MG63 (cell line): ENCODE measurements around the gene LTB4R. TPM values are rescaled to one million over a fixed set of nuclear protein-coding genes. Genes with fewer than 3 reads are reported as not detected.

Experiments used
- DNase-seq: peaks from one replicate; pipeline ENCODE4 v3.0.0-alpha.2; 2020
- H3K27me3 ChIP-seq: fragments of 250-450 bp; sonication (Bioruptor Pico); 2 replicates; pipeline ENCODE4 v1.5.1; 2020; ENCODE audit warnings: mild to moderate bottlenecking, moderate library complexity
- H3K36me3 ChIP-seq: fragments of 250-450 bp; sonication (Bioruptor Pico); 2 replicates; pipeline ENCODE4 v1.5.1; 2020; ENCODE audit warnings: mild to moderate bottlenecking, moderate library complexity
- H3K4me3 ChIP-seq: fragments of 250-450 bp; sonication (Bioruptor Pico); 2 replicates; pipeline ENCODE4 v1.5.1; 2020; ENCODE audit warnings: mild to moderate bottlenecking, moderate library complexity
- H3K9me3 ChIP-seq: fragments of 250-450 bp; sonication (Bioruptor Pico); 2 replicates; pipeline ENCODE4 v1.5.1; 2020; ENCODE audit warnings: mild to moderate bottlenecking, moderate library complexity
- total RNA-seq: library from RNA; depleted of rRNA; stranded (reverse); fragments of >200 nt; shearing (Covaris generic); gene quantifications from 2 replicates; pipeline ENCODE4 v1.2.3, GENCODE V29; 2014; ENCODE audit warnings: low replicate concordance

The LTB4R gene
- total RNA-seq, 1 experiment from 2014 or later: 1.5 TPM

DNA sequence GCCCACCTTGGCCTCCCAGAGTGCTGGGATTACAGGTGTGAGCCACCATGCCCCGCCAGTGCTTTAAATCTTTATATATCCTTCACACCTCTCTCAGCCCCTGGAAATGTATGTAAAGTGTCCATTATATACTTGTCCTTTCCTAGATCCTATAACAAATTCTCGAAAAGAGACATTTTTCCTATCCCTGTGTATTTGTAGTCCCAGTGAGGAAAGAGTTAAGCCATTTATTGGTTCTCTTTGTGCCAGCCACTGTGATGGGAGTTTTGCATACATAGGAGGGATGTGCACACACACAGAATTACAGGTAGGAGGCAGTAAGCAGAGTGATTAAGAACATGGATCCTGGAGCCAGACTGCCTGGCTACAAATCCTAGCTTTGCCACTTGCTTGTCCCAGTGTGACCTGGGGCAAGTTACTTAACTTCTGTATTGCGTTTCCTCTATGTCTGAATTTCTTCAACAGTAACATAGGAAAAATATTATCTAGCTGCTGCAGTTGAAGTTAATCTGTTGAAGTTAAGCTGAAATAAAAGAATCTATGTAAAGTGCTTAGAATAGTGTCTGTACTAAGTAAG, 37.8 kb upstream of the LTB4R start:
- no peak for DNase-seq
- H3K9me3 ChIP-seq: no peaks in the 10 kb centered on the region

DNA sequence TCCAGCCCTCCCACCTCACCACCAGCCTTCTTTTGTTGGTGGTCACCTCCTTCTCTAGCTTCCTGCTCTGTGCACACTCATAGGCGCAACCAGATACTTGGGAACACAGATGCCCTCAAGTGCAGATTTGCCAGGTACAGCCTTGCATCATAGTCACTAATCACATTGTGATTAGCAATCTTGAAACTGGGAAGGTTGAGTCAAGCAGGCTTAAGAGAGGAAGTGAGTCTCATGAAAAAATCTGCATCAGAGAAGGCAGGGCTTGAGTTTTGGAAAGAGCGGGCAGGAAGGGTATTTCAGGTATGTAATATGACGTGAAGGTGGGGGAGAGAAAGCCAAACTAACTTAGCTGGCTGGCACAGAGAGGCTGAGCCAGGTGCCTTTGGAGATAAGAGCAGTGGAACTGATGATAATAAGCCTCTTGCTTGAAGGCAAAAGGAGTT, 37.2 kb upstream of the LTB4R start:
- no peaks in the 10 kb centered on the region for H3K27me3 ChIP-seq
- no peaks in the 10 kb centered on the region for H3K36me3 ChIP-seq
- no peak for DNase-seq
- no peak overlapping the region for H3K4me3 ChIP-seq
- H3K9me3 ChIP-seq: no peaks in the 10 kb centered on the region

More for the DNA sequence above, 37.8 kb upstream of the LTB4R start:
- no peaks in the 10 kb centered on the region for H3K27me3 ChIP-seq
- H3K36me3 ChIP-seq: no peaks in the 10 kb centered on the region
- no peak overlapping the region for H3K4me3 ChIP-seq

DNA sequence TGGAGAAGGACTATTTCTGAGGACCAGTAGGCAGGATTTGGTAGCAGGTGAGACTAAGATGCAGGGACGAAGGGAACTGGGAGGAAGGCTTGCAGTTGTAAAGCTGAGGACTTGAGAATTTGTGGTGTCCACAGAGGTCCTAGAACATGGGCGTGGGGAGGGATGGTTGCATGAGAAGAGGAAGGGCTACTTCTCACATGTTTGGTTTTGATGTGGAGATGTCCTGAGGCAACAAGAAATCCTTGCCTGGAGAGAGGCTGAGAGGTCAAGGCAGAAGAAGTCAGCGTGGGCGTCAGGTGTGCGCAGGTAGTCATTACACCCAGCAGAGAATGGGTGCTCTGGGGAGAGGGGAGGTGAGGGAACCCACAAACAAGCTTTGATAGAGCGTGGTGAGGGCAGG, 34.2 kb upstream of the LTB4R start:
- no peaks in the 10 kb centered on the region for H3K27me3 ChIP-seq
- DNase-seq: no peak
- H3K4me3 ChIP-seq: no peak overlapping the region
- no peaks in the 10 kb centered on the region for H3K9me3 ChIP-seq
- H3K36me3 ChIP-seq: no peaks in the 10 kb centered on the region

DNA sequence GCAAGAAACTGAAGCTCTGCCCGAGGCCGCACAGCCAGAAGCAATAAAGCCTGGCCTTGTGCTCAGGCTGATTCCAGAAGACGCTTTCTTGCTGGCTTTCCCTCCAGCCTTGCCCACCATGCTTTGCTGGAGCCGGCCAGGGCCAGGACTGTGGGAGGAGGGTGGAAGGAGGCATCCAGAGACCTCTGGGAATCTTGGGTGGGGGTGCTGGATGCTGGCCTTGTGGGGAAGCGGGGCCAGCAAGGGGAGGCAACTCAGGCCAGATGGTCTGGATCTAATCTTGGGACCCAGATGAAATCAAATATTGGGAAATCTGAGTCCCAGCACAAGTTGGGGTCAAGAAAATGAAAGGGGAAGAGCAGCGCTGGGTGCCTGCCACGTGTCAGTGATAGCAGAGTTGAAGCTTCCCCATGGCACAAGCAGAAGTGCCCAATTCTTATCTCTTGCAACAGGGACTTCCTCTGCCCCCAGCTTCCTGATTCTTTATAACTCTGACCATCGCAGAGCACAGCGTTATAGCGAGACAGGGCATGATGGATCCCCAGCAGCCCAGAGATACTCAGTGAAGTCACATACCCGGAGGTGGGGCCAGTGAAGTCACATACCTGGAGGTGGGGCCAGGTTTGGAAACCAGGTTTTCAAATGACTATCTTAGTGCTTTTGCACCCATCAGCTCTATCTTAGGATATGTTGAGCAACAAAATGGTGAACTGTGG, 33.5 kb upstream of the LTB4R start:
- no peaks in the 10 kb centered on the region for H3K9me3 ChIP-seq
- DNase-seq: no peak

DNA sequence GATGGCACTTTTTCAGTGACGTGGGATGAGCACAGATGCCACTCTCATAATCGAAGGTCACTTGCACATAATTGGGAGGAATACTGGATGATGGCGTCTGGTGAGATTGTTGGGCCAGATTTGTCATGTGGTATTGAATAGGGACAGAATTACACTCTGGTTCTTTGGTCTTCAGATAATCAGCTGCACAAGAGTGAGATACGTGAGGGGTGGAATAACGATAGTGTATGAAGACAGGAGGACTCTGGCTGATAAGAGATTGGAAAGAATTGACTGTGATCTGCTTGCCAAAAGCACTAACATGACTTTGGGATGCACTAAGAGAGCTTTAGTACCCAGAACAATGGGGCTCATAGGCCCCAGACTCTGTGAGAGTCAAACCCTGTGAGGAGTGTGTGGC, 32.9 kb upstream of the LTB4R start:
- DNase-seq: no peak

More for the DNA sequence above, 33.5 kb upstream of the LTB4R start:
- no peaks in the 10 kb centered on the region for H3K36me3 ChIP-seq
- H3K4me3 ChIP-seq: no peak overlapping the region
- H3K27me3 ChIP-seq: no peaks in the 10 kb centered on the region

DNA sequence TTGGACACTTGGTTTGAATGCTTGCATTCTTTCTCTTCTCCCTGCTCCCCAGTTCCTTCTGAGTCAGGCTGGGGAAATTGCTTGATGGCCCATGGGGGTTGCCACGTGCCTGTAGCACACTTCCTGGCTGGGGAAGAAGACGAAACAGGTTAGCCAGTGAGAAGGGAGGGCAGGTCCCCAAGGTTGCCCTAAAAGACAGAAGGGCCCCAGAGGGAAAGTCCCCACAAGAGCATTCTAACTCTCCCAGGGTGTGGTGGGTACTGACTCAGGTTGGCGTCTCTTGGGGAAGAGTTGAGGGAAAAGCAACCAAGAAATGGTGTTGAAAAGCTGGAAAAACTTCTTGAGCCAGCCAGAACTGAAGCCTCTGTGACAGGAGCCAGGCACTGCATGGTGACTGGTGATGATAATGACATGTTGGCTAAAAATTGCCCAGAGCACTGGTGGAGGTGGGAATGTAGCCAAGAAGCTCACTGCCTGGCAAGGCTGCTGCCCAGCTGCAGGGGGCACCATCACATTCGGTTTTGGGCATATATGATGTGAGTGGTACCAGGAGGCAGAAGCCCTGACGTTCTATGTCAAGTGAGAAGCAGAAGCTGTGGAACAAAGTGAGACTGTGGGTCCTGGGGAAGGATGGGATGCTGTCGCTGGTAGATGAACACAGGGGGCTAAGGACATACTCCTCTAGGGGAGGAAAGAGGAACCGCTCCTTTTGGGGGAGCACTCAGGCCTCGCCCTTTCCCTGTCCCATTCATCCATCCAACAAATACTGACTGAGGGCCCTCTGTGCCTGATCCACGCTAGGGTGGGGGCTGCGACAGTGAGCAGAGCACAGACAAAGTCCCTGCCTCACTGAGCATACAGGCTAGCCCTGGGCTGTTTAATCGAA, 31.8 kb upstream of the LTB4R start:
- Histone ChIP-seq H3K27me3 (no peaks in the 10 kb centered on the region), H3K36me3 (no peaks in the 10 kb centered on the region), H3K4me3 (no peak overlapping the region), H3K9me3 (no peaks in the 10 kb centered on the region)
- DNase-seq: no peak

More for the DNA sequence above, 32.9 kb upstream of the LTB4R start:
- Histone ChIP-seq H3K36me3 (no peaks in the 10 kb centered on the region), H3K4me3 (no peak overlapping the region), H3K27me3 (no peaks in the 10 kb centered on the region), H3K9me3 (no peaks in the 10 kb centered on the region)

DNA sequence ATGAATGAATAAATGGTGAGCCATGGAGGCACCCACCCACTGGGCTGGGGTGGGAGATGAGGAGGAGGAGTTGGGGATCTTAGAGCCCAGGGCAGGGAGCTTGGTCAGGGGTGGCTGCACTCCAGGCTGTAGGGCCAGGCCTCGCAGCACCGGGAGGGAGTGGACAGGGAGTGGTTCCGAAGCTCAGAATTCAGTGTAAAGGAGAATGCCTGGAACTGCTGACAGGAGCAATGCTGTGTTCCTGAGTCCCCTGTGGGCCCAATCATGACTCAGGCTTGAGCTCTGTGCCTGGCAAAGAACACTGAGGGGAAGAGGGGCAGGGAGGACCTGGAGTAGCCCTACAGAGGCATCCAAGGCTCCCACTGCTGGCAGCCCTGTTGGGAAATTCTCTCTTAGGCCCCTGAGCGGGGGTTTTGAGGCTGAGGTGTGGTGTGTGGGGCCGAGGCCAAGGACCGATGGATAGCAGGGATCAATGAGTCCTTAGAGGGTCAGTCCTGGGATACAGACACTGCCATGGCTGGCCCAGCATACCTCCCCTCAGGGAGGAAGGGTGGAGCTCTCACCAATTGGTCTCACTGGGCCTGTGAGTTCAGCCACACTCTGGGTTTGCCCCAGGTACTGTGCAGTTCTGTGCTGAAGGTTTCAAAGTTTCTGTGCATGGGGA, 30.4 kb upstream of the LTB4R start:
- no peak for DNase-seq
- Histone ChIP-seq H3K27me3 (no peaks in the 10 kb centered on the region), H3K9me3 (no peaks in the 10 kb centered on the region), H3K36me3 (no peaks in the 10 kb centered on the region), H3K4me3 (no peak overlapping the region)

DNA sequence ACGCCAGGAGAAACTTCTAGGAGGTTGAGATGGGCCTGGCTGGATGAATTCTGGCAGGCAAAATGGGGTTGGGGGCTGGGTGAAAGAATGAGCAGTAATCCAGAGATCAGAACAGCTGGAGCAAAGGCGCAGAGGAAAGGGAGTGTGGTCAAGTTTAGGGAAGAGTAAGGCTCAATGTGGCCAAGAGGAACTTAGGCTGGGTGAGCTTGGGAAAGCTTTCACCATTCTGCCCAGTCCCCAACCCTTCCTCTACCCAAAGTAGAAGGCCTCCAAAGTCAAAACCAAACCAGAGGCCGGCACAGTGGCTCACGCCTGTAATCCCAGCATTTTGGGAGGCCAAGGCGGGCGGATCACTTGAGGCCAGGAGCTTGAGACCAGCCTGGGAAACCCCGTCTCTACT, 29.7 kb upstream of the LTB4R start:
- no peak for DNase-seq
- no peaks in the 10 kb centered on the region for H3K9me3 ChIP-seq
- H3K27me3 ChIP-seq: no peaks in the 10 kb centered on the region
- H3K4me3 ChIP-seq: no peak overlapping the region
- H3K36me3 ChIP-seq: no peaks in the 10 kb centered on the region

DNA sequence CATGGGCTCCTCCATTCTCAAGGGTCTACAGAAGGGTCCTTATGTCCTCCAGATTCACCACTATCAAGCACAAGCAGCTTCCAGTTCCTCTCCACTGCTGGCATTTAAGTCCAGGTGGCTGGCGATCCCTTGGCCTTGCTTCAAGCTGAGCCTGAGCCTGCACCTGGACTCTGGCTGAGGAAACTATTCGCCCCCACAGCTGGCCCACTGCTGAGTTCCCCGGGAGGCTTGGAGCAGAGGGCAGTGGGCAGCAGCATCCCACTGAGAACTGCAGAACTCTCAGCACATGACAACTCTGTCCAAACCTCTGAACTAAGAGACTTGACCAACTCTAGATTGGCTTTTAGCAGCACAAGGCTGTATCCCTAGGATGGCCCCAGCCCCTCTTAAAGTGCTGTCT, 28.6 kb upstream of the LTB4R start:
- H3K9me3 ChIP-seq: no peaks in the 10 kb centered on the region
- no peak overlapping the region for H3K4me3 ChIP-seq
- DNase-seq: no peak
- H3K36me3 ChIP-seq: no peaks in the 10 kb centered on the region
- H3K27me3 ChIP-seq: no peaks in the 10 kb centered on the region

DNA sequence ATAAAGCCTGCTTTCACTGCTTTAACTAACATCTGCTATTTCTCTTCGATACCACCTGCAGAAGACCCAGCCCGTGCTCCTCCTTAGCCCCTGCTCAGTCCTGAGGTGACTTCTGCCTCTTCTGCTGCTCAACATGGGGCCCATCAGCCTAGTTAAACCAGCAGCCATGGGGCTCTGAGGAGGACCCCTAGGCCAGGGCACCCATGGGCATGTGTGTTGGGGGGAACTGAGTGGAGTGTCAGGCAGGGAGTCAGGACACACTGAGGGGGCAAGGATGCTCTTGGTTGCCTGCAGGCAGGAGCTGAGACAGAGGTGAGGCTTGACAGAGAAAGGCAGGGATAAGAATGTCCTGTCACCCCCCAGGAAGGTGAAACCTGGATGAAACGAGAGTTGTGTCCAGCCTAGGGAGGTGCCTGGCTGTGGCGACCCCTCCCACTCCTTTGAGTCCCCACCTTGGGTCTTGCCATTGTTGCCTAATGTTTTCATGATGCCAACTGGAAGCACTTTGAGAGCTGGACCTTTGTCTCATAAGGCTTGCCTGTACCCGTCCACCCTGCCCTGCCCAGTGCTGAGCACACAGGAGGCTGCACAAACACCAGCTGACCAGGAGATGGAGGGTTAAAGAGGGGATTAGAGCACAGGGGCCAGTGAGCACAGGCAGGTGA, 27.4 kb upstream of the LTB4R start:
- H3K4me3 ChIP-seq: no peak overlapping the region
- no peaks in the 10 kb centered on the region for H3K36me3 ChIP-seq
- no peaks in the 10 kb centered on the region for H3K27me3 ChIP-seq
- no peaks in the 10 kb centered on the region for H3K9me3 ChIP-seq
- no peak for DNase-seq

DNA sequence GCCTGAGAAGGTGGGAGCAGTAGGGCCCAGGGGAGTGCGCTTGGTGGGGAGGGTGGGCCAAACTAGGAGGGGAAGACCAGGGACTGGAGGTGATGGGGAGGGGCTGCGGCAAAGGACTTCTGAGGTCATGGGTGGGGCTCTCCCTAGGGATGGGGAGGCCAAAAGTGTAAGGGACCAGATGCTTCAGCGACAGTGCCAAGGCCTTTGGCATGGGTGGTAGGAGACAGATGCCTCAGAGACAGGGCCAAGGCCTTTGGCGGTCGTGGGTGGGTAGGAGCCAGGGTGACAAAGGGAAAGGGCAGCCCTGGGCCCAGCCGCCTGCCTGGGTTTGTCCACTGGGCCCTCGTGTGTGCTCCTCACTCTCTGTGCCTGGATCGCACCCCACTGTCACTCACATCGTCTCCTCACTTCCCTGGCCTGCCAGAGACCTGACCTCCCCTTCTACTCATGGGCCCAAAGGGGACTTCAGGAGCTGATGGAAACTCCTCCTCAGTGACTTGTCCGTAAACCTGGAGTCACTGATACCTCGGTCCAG, 26.7 kb upstream of the LTB4R start:
- Histone ChIP-seq H3K36me3 (no peaks in the 10 kb centered on the region), H3K9me3 (no peaks in the 10 kb centered on the region), H3K4me3 (no peak overlapping the region), H3K27me3 (no peaks in the 10 kb centered on the region)
- DNase-seq: no peak

DNA sequence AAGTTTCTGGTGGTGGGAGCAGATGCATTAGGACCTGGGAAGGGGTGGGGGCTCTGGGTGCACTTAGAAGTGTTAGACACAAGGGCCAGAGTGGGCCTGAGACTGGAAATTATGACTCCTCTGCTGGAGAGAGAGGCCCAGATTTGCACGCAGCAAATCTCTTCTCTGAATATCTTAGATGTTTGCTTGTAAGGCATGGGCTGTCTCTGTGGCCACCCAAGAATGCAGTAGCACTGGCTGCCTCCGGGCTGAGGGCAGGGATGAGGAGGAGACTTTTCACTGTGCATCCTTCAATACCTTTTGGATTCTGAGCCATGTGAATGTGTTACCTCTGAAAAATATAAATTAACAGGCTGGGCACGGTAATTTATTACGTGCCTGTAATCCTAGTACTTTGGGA, 26.0 kb upstream of the LTB4R start:
- DNase-seq: no peak
- H3K27me3 ChIP-seq: no peaks in the 10 kb centered on the region
- H3K4me3 ChIP-seq: no peak overlapping the region
- no peaks in the 10 kb centered on the region for H3K9me3 ChIP-seq
- H3K36me3 ChIP-seq: no peaks in the 10 kb centered on the region

DNA sequence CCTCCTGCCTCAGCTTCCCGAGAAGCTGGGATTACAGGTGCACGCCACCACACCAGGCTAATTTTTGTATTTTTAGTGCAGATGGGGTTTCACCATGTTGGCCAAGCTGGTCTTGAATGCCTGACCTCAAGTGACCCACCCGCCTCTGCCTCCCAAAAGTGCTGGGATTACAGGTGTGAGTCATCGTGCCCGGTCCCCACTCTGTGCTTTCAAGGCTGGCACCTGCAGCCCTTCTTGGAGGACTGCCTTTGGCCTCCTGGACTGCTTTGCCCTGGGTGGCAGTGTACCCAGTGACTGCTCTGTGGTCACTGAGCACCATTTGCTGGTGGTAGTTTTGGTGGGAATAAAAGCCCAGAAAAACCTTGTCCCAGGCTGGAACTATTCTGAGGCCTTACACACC, 24.3 kb upstream of the LTB4R start:
- H3K4me3 ChIP-seq: no peak overlapping the region
- no peaks in the 10 kb centered on the region for H3K9me3 ChIP-seq
- no peaks in the 10 kb centered on the region for H3K36me3 ChIP-seq
- no peak for DNase-seq
- H3K27me3 ChIP-seq: no peaks in the 10 kb centered on the region

DNA sequence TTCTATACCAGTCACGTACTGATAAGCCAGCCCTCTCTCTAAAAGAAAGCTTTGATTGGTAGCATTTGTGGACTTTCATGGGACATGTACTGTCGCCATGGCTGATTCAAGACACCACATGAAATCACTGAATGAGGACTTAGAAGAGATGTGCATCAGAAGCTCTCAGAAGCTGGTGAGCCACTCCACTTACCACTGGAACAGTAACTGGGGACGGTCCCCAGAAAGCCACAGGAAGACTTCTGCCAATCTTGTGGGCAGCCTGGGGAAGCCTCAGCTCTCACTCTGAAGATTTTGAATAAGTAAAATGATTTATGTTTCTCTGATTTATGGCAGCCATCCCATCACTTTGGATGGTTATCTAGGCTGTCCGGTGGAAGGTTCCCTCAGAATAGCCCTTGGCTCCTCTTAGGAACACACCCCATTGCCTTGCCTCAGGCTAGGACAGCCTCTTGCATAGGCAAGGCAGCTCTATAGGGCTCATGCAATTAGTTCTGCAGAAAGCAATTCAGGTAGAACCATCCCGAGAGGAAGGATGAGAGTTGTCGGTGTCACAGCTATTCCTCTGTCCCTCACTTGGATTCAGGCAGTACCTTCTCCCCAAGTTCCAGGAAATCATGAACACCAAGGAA, 21.5 kb upstream of the LTB4R start:
- H3K9me3 ChIP-seq: no peaks in the 10 kb centered on the region
- H3K36me3 ChIP-seq: no peaks in the 10 kb centered on the region
- H3K4me3 ChIP-seq: no peak overlapping the region
- no peak for DNase-seq
- no peaks in the 10 kb centered on the region for H3K27me3 ChIP-seq

DNA sequence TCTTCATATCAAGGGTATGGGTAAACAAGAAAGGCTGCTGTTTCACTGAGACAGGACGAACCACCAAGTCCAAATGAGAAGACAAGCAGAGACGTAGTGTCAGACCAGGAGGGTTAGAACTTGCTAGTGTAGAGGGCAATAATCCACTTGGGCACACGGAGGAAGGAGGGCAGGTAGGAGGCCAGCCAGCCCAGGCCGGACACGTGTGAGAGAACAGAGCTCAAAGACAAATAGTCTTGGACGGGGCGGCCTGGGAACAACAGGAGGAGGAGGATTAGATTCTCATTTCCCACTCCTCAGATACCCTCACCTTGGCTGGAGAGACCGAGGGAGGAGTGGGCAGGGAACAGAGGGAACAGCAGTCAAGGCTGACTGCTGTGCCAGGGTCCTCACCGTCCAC, 20.6 kb upstream of the LTB4R start:
- Histone ChIP-seq H3K27me3 (no peaks in the 10 kb centered on the region), H3K4me3 (no peak overlapping the region), H3K36me3 (no peaks in the 10 kb centered on the region), H3K9me3 (no peaks in the 10 kb centered on the region)
- no peak for DNase-seq
